OCI-LY3 (cell line): ENCODE data around the gene STIM2.

ENCODE experiments used
- H2AFZ ChIP-seq: fragments of 200-600, 300-600 bp; shearing (Covaris generic); 2 replicates; pipeline ENCODE4 v1.6.0; 2014; ENCODE audit warnings: antibody characterized with exemption, low read depth, low read length
- H3K27ac ChIP-seq: fragments of 200-600, 300-600 bp; sonication (generic); 2 replicates; pipeline ENCODE4 v1.5.1; 2014; ENCODE audit warnings: mild to moderate bottlenecking, low read length, moderate library complexity, mixed read lengths
- H3K27me3 ChIP-seq: fragments of 200-600, 300-600 bp; sonication (generic); 2 replicates; pipeline ENCODE4 v1.6.1; 2014; ENCODE audit warnings: low read depth, low read length, mixed read lengths
- H3K36me3 ChIP-seq: fragments of 200-600, 300-600 bp; sonication (generic); replicated peaks from 2 replicates; pipeline ENCODE3; 2014; ENCODE audit warnings: low read depth, low read length, mixed read lengths
- H3K4me1 ChIP-seq: fragments of 300-600, 200-600 bp; sonication (generic); 2 replicates; pipeline ENCODE4 v1.6.1; 2014; ENCODE audit warnings: low read length, mixed read lengths
- H3K4me2 ChIP-seq: fragments of 200-600, 300-600 bp; sonication (generic); 2 replicates; pipeline ENCODE4 v1.6.1; 2014; ENCODE audit warnings: low read length, mixed read lengths
- H3K4me3 ChIP-seq: fragments of 300-600, 200-600 bp; sonication (generic); 2 replicates; pipeline ENCODE4 v1.5.1; 2014; ENCODE audit warnings: antibody characterized with exemption, mild to moderate bottlenecking, low read length, moderate library complexity
- H3K79me2 ChIP-seq: fragments of 300-600, 200-600 bp; shearing (Covaris generic); 2 replicates; pipeline ENCODE4 v1.6.1; 2014; ENCODE audit warnings: mild to moderate bottlenecking, low read length, mixed read lengths
- H3K9ac ChIP-seq: fragments of 300-600, 200-600 bp; shearing (Covaris generic); 2 replicates; pipeline ENCODE4 v1.6.0; 2014; ENCODE audit warnings: mild to moderate bottlenecking, low read length, moderate library complexity
- H3K9me3 ChIP-seq: fragments of 200-600, 300-600 bp; shearing (Covaris generic); 2 replicates; pipeline ENCODE4 v1.6.1; 2014; ENCODE audit warnings: low read length, mixed read lengths; ENCODE audit not compliant: insufficient read depth
- H4K20me1 ChIP-seq: fragments of 200-600, 300-600 bp; sonication (generic); 2 replicates; pipeline ENCODE4 v1.6.1; 2016; ENCODE audit warnings: low read length, mixed read lengths; ENCODE audit not compliant: insufficient read depth
- CTCF ChIP-seq: fragments of 200-600, 300-600 bp; sonication (generic); IDR thresholded peaks from 2 replicates; pipeline ENCODE4 v1.5.1; 2014; ENCODE audit warnings: antibody characterized with exemption, low read length, low read depth
- EZH2phosphoT487 ChIP-seq: fragments of 200-600 bp; shearing (Covaris generic); IDR thresholded peaks from 2 replicates; pipeline ENCODE4 v1.6.1; 2018; ENCODE audit warnings: antibody characterized with exemption, mixed run types, low read depth

Gene STIM2

GRCh38 chr4:27018076-27018475, 157.4 kb downstream of the STIM2 start:
- Histone ChIP-seq H3K4me1 (peaks cover 16% of the 10 kb centered on the region), H4K20me1 (no peaks in the 10 kb centered on the region), H3K27me3 (no peaks in the 10 kb centered on the region), H3K36me3 (peaks cover 9% of the 10 kb centered on the region), H3K4me3 (no peak overlapping the region), H3K9me3 (no peaks in the 10 kb centered on the region), H3K27ac (no peak overlapping the region), H2AFZ (no peak overlapping the region), H3K79me2 (no peaks in the 10 kb centered on the region), H3K4me2 (no peak overlapping the region), H3K9ac (no peak overlapping the region)
- TF ChIP-seq EZH2phosphoT487 (no peak), CTCF (no peak)

GRCh38 chr4:27018910-27019309, 158.3 kb downstream of the STIM2 start:
- H3K4me1 ChIP-seq = peaks cover 23% of the 10 kb centered on the region
- H2AFZ ChIP-seq = no peak overlapping the region
- no peak overlapping the region for H3K4me2 ChIP-seq
- H3K27ac ChIP-seq = no peak overlapping the region
- H3K36me3 ChIP-seq = peaks cover 10% of the 10 kb centered on the region
- H4K20me1 ChIP-seq = no peaks in the 10 kb centered on the region
- no peak overlapping the region for H3K9ac ChIP-seq
- no peaks in the 10 kb centered on the region for H3K9me3 ChIP-seq
- H3K27me3 ChIP-seq = no peaks in the 10 kb centered on the region
- H3K79me2 ChIP-seq = no peaks in the 10 kb centered on the region
- no peak overlapping the region for H3K4me3 ChIP-seq
- TF ChIP-seq EZH2phosphoT487 = no peak

- no peak overlapping the region for H3K4me3 ChIP-seq
- no peak overlapping the region for H2AFZ ChIP-seq
- H3K4me1 ChIP-seq = peaks cover 23% of the 10 kb centered on the region
- peaks cover 10% of the 10 kb centered on the region for H3K36me3 ChIP-seq
- H3K9me3 ChIP-seq = no peaks in the 10 kb centered on the region
- no peak overlapping the region for H3K27ac ChIP-seq
- H3K9ac ChIP-seq = no peak overlapping the region
- TF ChIP-seq CTCF (no peak), EZH2phosphoT487 (no peak)
- peak overlapping the region; percentile 33; the same call in 1 of the 2 replicates for H3K4me2 ChIP-seq
- H3K79me2 ChIP-seq = no peaks in the 10 kb centered on the region
- no peaks in the 10 kb centered on the region for H3K27me3 ChIP-seq
- H4K20me1 ChIP-seq = no peaks in the 10 kb centered on the region
Measured at GRCh38 chr4:27019766-27020165, 159.1 kb downstream of the STIM2 start.

DNA sequence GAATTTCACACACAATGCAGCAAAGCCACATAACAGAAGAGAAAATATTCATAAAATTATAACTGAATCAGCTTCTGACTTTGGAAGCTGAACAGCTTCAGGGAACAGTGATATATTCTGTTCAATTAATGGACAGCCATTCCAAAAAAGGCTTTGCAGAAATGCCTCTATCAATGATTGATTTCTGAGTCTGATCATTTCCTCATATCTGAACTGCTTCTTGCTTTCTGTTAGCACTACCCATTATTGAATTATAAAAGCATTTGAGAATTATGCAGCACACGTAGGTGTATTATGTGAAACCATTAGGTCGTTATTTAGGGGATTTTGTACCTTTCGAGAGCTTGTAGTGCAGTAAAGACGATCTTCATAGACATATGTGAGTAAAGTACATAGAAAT, 159.6 kb downstream of the STIM2 start:
- Histone ChIP-seq H3K9ac (no peak overlapping the region), H2AFZ (no peak overlapping the region), H3K4me3 (no peak overlapping the region), H3K9me3 (no peaks in the 10 kb centered on the region), H4K20me1 (no peaks in the 10 kb centered on the region), H3K27ac (no peak overlapping the region), H3K79me2 (no peaks in the 10 kb centered on the region), H3K27me3 (no peaks in the 10 kb centered on the region), H3K36me3 (peaks cover 10% of the 10 kb centered on the region), H3K4me2 (peak overlapping the region; percentile 33), H3K4me1 (peaks cover 23% of the 10 kb centered on the region)
- TF ChIP-seq EZH2phosphoT487 (no peak), CTCF (no peak)

DNA sequence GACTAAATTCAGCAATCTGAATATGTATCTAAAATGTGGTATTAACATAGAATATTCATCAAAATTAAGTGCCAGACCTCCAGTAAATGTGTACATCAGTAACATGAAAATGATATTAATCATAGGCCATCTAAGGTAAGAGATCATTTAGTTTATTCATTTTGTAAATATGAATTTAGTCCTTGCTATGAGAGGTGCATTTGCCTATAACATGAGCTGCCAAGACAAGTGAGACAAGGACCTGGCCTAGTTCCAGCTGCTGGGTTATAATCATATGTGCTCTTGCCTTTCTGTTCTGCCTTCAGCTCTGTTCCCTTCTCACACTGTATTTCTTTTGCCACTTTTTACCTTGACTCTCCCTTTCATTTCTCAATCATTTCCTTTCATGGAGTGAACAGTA, 160.0 kb downstream of the STIM2 start:
- H3K9ac ChIP-seq = no peak overlapping the region
- no peaks in the 10 kb centered on the region for H4K20me1 ChIP-seq
- no peak for TF ChIP-seq EZH2phosphoT487
- no peak for TF ChIP-seq CTCF
- no peak overlapping the region for H2AFZ ChIP-seq
- no peaks in the 10 kb centered on the region for H3K79me2 ChIP-seq
- H3K4me1 ChIP-seq = peaks cover 23% of the 10 kb centered on the region
- no peaks in the 10 kb centered on the region for H3K27me3 ChIP-seq
- no peak overlapping the region for H3K27ac ChIP-seq
- H3K36me3 ChIP-seq = peaks cover 10% of the 10 kb centered on the region
- peak overlapping the region; percentile 33 for H3K4me2 ChIP-seq
- H3K9me3 ChIP-seq = no peaks in the 10 kb centered on the region
- no peak overlapping the region for H3K4me3 ChIP-seq
